HG02840 (cell line): ENCODE data around the gene ZNF485.

Source experiments
- ATAC-seq: cut with Tn5 transposase; IDR thresholded peaks from one replicate; pipeline ENCODE4 v1.9.1; 2021; ENCODE audit warnings: mild to moderate bottlenecking, moderate library complexity, moderate number of reproducible peaks; ENCODE audit not compliant: unreplicated experiment, low FRiP score

The ZNF485 gene

DNA sequence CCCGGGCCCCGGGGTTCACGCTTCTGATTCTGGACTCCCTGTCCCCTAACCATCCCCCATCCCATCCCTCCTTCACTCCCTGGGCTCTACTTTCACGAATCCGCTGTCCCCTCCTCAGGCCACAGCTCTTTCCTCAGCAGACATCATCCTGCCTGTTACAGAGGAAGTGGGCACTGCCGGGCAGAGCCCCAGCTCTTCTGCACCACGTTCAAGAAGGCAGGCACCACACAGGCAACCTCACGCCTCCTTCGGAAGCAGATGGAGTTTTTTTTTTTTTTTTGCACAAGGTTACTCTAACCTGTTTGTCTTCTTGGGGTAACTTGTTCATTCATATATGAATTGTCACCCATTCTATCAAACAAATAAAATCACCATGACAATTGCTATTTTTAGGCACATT lies 60.3 kb downstream of the ZNF485 start:
- no peak for ATAC-seq

DNA sequence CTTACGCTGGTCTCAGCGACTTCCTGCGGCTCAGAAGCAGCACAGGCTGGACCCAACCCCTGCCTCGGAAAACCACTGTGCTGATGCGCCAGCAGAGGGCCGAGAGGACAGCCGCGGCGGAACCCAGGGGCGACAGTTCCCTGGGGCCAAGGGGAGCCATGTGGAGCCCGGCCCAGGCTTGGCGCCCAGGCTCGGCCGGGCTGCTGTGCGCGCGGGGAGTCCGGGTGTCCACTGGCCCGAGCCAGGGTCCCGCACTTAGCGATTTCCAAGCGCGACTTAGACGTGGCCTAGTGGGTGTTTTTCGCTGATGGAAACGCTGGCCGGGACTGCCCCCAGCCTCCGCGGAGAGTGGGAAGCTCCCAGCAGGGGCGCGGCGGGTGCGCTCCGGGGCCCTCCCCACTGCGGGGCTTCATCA lies 61.1 kb downstream of the ZNF485 start:
- no peak for ATAC-seq
